Neural cell (in vitro differentiated cells): Measurements from ENCODE around the gene SETBP1. TPM values are rescaled to one million over a fixed set of nuclear protein-coding genes. Genes with fewer than 3 reads are reported as not detected.

Source experiments
- H2AFZ ChIP-seq: fragments of 200-600, 300-800 bp; sonication (generic), shearing (Covaris generic); 2 replicates; pipeline ENCODE4 v1.6.0; 2014; ENCODE audit warnings: low read depth, mild to moderate bottlenecking, antibody characterized with exemption, low read length, moderate library complexity
- H3F3A ChIP-seq: fragments of 200-600 bp; shearing (Covaris generic); 2 replicates; pipeline ENCODE4 v1.6.1; 2016; ENCODE audit warnings: mild to moderate bottlenecking, moderate library complexity, mixed read lengths, antibody characterized with exemption, low read length; ENCODE audit not compliant: insufficient read depth, poor library complexity, severe bottlenecking
- H3K27ac ChIP-seq: fragments of 200-600, 300-800 bp; sonication (generic), shearing (Covaris generic); 2 replicates; pipeline ENCODE4 v1.5.1; 2014; ENCODE audit warnings: mild to moderate bottlenecking, low read length, moderate library complexity
- H3K27me3 ChIP-seq: fragments of 300-800, 200-600 bp; sonication (generic), shearing (Covaris generic); 2 replicates; pipeline ENCODE4 v1.6.0; 2014; ENCODE audit warnings: mild to moderate bottlenecking, low read depth, low read length, moderate library complexity; ENCODE audit not compliant: insufficient read depth
- H3K36me3 ChIP-seq: fragments of 300-800, 200-600 bp; sonication (generic), shearing (Covaris generic); 2 replicates; pipeline ENCODE4 v1.5.1; 2014; ENCODE audit warnings: mild to moderate bottlenecking, antibody characterized with exemption, low read length, moderate library complexity; ENCODE audit not compliant: insufficient read depth
- H3K4me2 ChIP-seq: fragments of 300-800, 200-600 bp; sonication (generic), shearing (Covaris generic); 2 replicates; pipeline ENCODE4 v1.6.0; 2014; ENCODE audit warnings: mild to moderate bottlenecking, low read length
- H3K4me3 ChIP-seq: fragments of 300-800, 200-600 bp; sonication (generic), shearing (Covaris generic); 2 replicates; pipeline ENCODE4 v1.5.1; 2014; ENCODE audit warnings: mild to moderate bottlenecking, low read length, moderate library complexity
- H3K79me2 ChIP-seq: fragments of 200-600 bp; shearing (Covaris generic); replicated peaks from 2 replicates; pipeline ENCODE4 v1.6.0; 2014; ENCODE audit warnings: mild to moderate bottlenecking, low read length, moderate library complexity; ENCODE audit not compliant: insufficient read depth
- H3K9ac ChIP-seq: fragments of 300-800, 200-600 bp; sonication (generic), shearing (Covaris generic); 2 replicates; pipeline ENCODE4 v1.6.1; 2016; ENCODE audit warnings: mild to moderate bottlenecking, low read length, mixed read lengths
- H3K9me2 ChIP-seq: fragments of 200-600 bp; shearing (Covaris generic); 2 replicates; pipeline ENCODE4 v1.6.1; 2016; ENCODE audit warnings: mild to moderate bottlenecking, low read length, mixed read lengths; ENCODE audit not compliant: insufficient read depth
- H3K9me3 ChIP-seq: fragments of 200-600, 300-800 bp; sonication (generic), shearing (Covaris generic); 2 replicates; pipeline ENCODE4 v1.6.1; 2016; ENCODE audit warnings: mild to moderate bottlenecking, mixed run types, low read length, moderate library complexity, mixed read lengths
- H4K20me1 ChIP-seq: fragments of 200-600 bp; shearing (Covaris generic); 2 replicates; pipeline ENCODE4 v1.6.1; 2016; ENCODE audit warnings: mild to moderate bottlenecking, mixed run types; ENCODE audit not compliant: insufficient read depth
- CTCF ChIP-seq: fragments of 450-650 bp; IDR thresholded peaks from 2 replicates; pipeline ENCODE4 v1.5.1; 2014; ENCODE audit warnings: antibody characterized with exemption, mild to moderate bottlenecking, moderate library complexity; ENCODE audit not compliant: poor library complexity, severe bottlenecking
- EP300 ChIP-seq: fragments of 450-650 bp; conservative IDR thresholded peaks from 2 replicates; pipeline ENCODE4 v1.6.1; 2014; ENCODE audit warnings: antibody characterized with exemption, mild to moderate bottlenecking, moderate library complexity; ENCODE audit not compliant: poor library complexity, severe bottlenecking
- EZH2 ChIP-seq: fragments of 200-600, 300-800 bp; shearing (Covaris generic), sonication (generic); IDR thresholded peaks from 2 replicates; pipeline ENCODE4 v1.6.1; 2014; ENCODE audit warnings: antibody characterized with exemption, low read length, borderline replicate concordance, mild to moderate bottlenecking; ENCODE audit not compliant: insufficient read depth, poor library complexity, severe bottlenecking
- MXI1 ChIP-seq: fragments of 450-650 bp; conservative IDR thresholded peaks from 2 replicates; pipeline ENCODE4 v1.6.1; 2014; ENCODE audit warnings: antibody characterized with exemption, mild to moderate bottlenecking; ENCODE audit not compliant: poor library complexity, severe bottlenecking
- POLR2AphosphoS5 ChIP-seq: IDR thresholded peaks from 2 replicates; pipeline ENCODE4 v1.6.1; 2012
- RAD21 ChIP-seq: fragments of 450-650 bp; conservative IDR thresholded peaks from 2 replicates; pipeline ENCODE4 v1.6.1; 2014; ENCODE audit warnings: antibody characterized with exemption, mild to moderate bottlenecking, moderate library complexity
- REST ChIP-seq: IDR thresholded peaks from 2 replicates; pipeline ENCODE4 v1.6.1; 2012; ENCODE audit warnings: borderline replicate concordance
- SMC3 ChIP-seq: fragments of 450-650 bp; conservative IDR thresholded peaks from 2 replicates; pipeline ENCODE4 v1.6.1; 2014; ENCODE audit warnings: antibody characterized with exemption, mild to moderate bottlenecking, moderate library complexity; ENCODE audit not compliant: poor library complexity
- TAF1 ChIP-seq: IDR thresholded peaks from 2 replicates; pipeline ENCODE4 v1.6.1; 2012; ENCODE audit warnings: low read depth
- polyA plus RNA-seq: library from polyadenylated mRNA; depleted of rRNA; stranded (reverse); fragments of >200 nt; gene quantifications from 2 replicates; pipeline ENCODE4 v1.2.3, GENCODE V29; 2014

The SETBP1 gene
- polyA plus RNA-seq, 1 donor from 2014 or later, result 13.7 TPM

- no peak for TF ChIP-seq SMC3
- TF ChIP-seq TAF1, result no peak
- TF ChIP-seq RAD21, result no peak
- TF ChIP-seq REST, result no peak
- no peak for TF ChIP-seq EZH2
- H4K20me1 ChIP-seq, result no peaks in the 10 kb centered on the region
- no peaks in the 10 kb centered on the region for H3K9me2 ChIP-seq
- no peak overlapping the region for H3K4me3 ChIP-seq
- H3K27ac ChIP-seq, result no peak overlapping the region
- H3F3A ChIP-seq, result no peaks in the 10 kb centered on the region
- H3K4me2 ChIP-seq, result no peak overlapping the region
- no peaks in the 10 kb centered on the region for H3K36me3 ChIP-seq
- H2AFZ ChIP-seq, result no peak overlapping the region
- H3K79me2 ChIP-seq, result no peaks in the 10 kb centered on the region
- H3K9ac ChIP-seq, result no peak overlapping the region
- H3K27me3 ChIP-seq, result no peaks in the 10 kb centered on the region
- no peaks in the 10 kb centered on the region for H3K9me3 ChIP-seq
Observed at GRCh38 chr18:44652722-44653121, 28.0 kb upstream of the SETBP1 start.

- Histone ChIP-seq H3K27ac (no peak overlapping the region), H3K9me3 (no peaks in the 10 kb centered on the region), H3K9ac (no peak overlapping the region), H3K27me3 (no peaks in the 10 kb centered on the region), H3K9me2 (no peaks in the 10 kb centered on the region), H3K4me2 (no peak overlapping the region), H3K79me2 (no peaks in the 10 kb centered on the region), H2AFZ (no peak overlapping the region), H3K4me3 (no peak overlapping the region), H3K36me3 (no peaks in the 10 kb centered on the region), H3F3A (no peaks in the 10 kb centered on the region), H4K20me1 (no peaks in the 10 kb centered on the region)
- TF ChIP-seq SMC3 (no peak), POLR2AphosphoS5 (no peak), REST (no peak), TAF1 (no peak), EZH2 (no peak), CTCF (no peak), RAD21 (no peak), EP300 (no peak), MXI1 (no peak)
Observed at GRCh38 chr18:44654573-44654972, 26.1 kb upstream of the SETBP1 start.
